AG10803 (cell line): ENCODE results near the gene ST7.
"Not testable (repeated sequence)": the region's sequence is repeated elsewhere in the genome, so short reads cannot be mapped to it uniquely, and the experiment has no call there.

Source experiments
- DNase-seq: peaks from one replicate; pipeline ENCODE4 v3.0.0; 2010; ENCODE audit warnings: low read depth
- H3K4me3 ChIP-seq: 2 replicates; pipeline ENCODE4 v1.5.1; 2011; ENCODE audit warnings: mild to moderate bottlenecking, low read length, control low read depth
- TF ChIP-seq, protein P1 (sequence below): conservative IDR thresholded peaks from 2 replicates; pipeline ENCODE4 v1.5.1; 2011; ENCODE audit warnings: mild to moderate bottlenecking, low read length, control low read depth, inconsistent platforms

Gene ST7

GRCh38 chr7:117117172-117117571 is 163.9 kb downstream of the ST7 start:
- DNase-seq, result no peak
- no peak overlapping the region for H3K4me3 ChIP-seq
- TF ChIP-seq, protein P1, sequence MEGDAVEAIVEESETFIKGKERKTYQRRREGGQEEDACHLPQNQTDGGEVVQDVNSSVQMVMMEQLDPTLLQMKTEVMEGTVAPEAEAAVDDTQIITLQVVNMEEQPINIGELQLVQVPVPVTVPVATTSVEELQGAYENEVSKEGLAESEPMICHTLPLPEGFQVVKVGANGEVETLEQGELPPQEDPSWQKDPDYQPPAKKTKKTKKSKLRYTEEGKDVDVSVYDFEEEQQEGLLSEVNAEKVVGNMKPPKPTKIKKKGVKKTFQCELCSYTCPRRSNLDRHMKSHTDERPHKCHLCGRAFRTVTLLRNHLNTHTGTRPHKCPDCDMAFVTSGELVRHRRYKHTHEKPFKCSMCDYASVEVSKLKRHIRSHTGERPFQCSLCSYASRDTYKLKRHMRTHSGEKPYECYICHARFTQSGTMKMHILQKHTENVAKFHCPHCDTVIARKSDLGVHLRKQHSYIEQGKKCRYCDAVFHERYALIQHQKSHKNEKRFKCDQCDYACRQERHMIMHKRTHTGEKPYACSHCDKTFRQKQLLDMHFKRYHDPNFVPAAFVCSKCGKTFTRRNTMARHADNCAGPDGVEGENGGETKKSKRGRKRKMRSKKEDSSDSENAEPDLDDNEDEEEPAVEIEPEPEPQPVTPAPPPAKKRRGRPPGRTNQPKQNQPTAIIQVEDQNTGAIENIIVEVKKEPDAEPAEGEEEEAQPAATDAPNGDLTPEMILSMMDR, result no peak

DNA sequence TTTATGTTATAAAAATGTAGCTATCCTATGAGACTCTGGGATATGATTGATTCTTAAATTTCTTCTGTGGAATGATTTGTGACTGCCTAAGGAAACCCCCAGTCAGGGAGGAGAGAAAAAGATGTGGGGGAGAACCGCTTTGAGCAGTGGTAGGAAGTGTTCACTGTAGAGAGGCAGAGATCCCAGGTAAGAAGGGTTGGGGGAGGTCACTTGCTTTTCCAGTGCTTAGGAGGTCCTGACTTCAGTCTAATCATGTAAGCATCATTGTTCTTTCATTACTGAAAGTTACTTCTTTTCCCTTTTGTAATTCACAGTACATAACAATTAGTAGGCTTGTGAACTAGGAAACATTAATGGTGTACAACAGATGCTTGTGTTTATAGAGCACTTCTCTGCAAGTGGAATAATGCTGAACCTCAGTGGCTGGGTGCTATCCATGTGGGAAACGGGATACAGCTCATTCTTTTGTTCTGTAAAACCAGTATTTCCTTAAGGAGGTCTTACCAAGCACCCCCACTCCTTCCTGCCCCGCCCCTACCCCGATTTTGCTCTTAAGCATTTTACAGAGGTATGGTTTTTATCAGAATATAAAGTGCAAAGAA is 165.4 kb downstream of the ST7 start:
- TF ChIP-seq, protein P1, result no peak
- no peak for DNase-seq
- no peak overlapping the region for H3K4me3 ChIP-seq

- TF ChIP-seq, protein P1, result peak; percentile 96
- DNase-seq, result peak; percentile 71
- H3K4me3 ChIP-seq, result no peak overlapping the region
These were observed 166.1 kb downstream of the ST7 start for GRCh38 chr7:117119192-117119924.

DNA sequence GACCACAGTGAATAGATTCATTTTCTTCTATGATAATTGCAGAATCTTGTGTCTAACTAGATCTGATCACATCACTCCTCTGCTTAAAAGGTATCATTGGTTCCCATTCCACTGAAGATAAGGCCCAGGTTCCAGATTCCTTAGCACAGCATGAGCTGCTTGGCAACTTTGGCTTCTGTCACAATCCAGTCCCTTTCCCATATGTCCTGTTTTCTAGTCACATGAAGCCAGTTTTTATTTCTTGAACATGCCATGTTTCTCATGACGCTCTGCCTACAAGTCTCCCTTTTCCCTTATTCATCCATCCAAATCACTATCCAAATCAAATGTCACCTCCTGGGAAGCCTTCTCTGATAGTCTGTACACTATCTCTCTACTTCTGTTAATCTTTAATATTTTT is 167.0 kb downstream of the ST7 start:
- not testable (repeated sequence) for H3K4me3 ChIP-seq, DNase-seq

- H3K4me3 ChIP-seq, DNase-seq: not testable (repeated sequence)
These were observed 168.7 kb downstream of the ST7 start for GRCh38 chr7:117122036-117122435.

GRCh38 chr7:117122536-117122935 is 169.2 kb downstream of the ST7 start:
- TF ChIP-seq, protein P1, result no peak
- DNase-seq, result no peak
- no peak overlapping the region for H3K4me3 ChIP-seq

DNA sequence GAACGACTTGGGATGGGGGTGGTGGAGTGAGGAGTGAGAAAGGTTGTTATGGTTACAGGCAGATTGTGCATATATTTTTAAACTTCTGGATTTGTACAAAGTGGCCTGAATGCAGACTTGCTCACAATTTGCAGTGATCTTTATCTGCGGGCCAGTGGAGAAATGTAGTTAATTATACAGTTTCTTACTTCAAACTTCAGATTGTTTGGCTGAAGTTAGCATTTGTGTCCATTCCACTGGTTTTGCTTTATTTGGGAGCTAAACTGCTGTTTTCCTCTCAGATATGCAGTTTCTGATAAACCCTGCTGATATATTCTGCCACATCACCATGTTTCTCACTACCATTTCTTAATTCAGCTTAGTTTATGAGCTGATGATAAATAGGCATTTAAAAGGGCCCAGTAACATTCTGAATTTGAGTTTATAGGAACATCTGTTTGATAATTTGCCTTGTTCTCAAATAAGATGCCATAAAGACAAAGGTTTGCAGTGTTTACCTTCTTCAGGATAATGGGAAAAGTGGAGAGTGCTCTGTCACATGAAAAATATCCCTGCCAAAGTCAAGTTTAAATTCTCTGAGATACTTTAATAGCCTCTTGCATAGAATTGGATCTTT is 170.1 kb downstream of the ST7 start:
- TF ChIP-seq, protein P1, result no peak
- H3K4me3 ChIP-seq, result no peak overlapping the region
- DNase-seq, result no peak

GRCh38 chr7:117124591-117125220 is 171.4 kb downstream of the ST7 start:
- TF ChIP-seq, protein P1, result no peak
- peak; percentile 91 for DNase-seq
- no peak overlapping the region for H3K4me3 ChIP-seq
